BLaER1 (cell line): ENCODE measurements around the gene RWDD1.

Experiments
- H3K27ac ChIP-seq: shearing (Covaris generic); formaldehyde crosslinking; 2 replicates; pipeline ENCODE4 v1.8.1; 2022
- H3K27me3 ChIP-seq: shearing (Covaris generic); formaldehyde crosslinking; 2 replicates; pipeline ENCODE4 v1.8.1; 2022
- H3K36me3 ChIP-seq: shearing (Covaris generic); formaldehyde crosslinking; 2 replicates; pipeline ENCODE4 v1.8.1; 2022
- H3K4me1 ChIP-seq: shearing (Covaris generic); formaldehyde crosslinking; 2 replicates; pipeline ENCODE4 v1.8.1; 2022
- H3K4me2 ChIP-seq: shearing (Covaris generic); formaldehyde crosslinking; 2 replicates; pipeline ENCODE4 v1.8.1; 2022
- H3K4me3 ChIP-seq: shearing (Covaris generic); formaldehyde crosslinking; 2 replicates; pipeline ENCODE4 v1.8.1; 2022
- H3K9ac ChIP-seq: shearing (Covaris generic); formaldehyde crosslinking; 2 replicates; pipeline ENCODE4 v1.8.1; 2022
- H3K9me3 ChIP-seq: shearing (Covaris generic); formaldehyde crosslinking; 2 replicates; pipeline ENCODE4 v1.8.1; 2022
- H4K20me1 ChIP-seq: shearing (Covaris generic); formaldehyde crosslinking; 2 replicates; pipeline ENCODE4 v1.8.1; 2022
- Cebpa-rat ChIP-seq: shearing (Covaris generic); IDR thresholded peaks from 2 replicates; pipeline ENCODE4 v1.8.1; 2022

The RWDD1 gene

GRCh38 chr6:116568821-116569755, 2.2 kb upstream of the RWDD1 start:
- Histone ChIP-seq H3K27me3 (peaks cover 11% of the 10 kb centered on the region; the same call in 1 of the 2 replicates), H3K4me2 (peak overlapping the region; percentile 78; the same call in 1 of the 2 replicates), H3K4me1 (peaks cover 39% of the 10 kb centered on the region), H4K20me1 (peaks cover 19% of the 10 kb centered on the region), H3K9ac (no peak overlapping the region), H3K27ac (no peak overlapping the region), H3K36me3 (peaks cover 4% of the 10 kb centered on the region; the same call in 1 of the 2 replicates), H3K4me3 (no peak overlapping the region), H3K9me3 (no peaks in the 10 kb centered on the region)
- no peak for TF ChIP-seq Cebpa-rat

- Histone ChIP-seq H3K4me3 (peak overlapping the region; percentile 79), H3K9me3 (no peaks in the 10 kb centered on the region), H3K4me2 (peak overlapping the region; percentile 85), H4K20me1 (peaks cover 30% of the 10 kb centered on the region), H3K27me3 (no peaks in the 10 kb centered on the region), H3K4me1 (peaks cover 42% of the 10 kb centered on the region), H3K36me3 (peaks cover 27% of the 10 kb centered on the region), H3K9ac (peak overlapping the region; percentile 97), H3K27ac (peak overlapping the region; percentile 93)
- TF ChIP-seq Cebpa-rat, result no peak
Measured at GRCh38 chr6:116571683-116572000, 338 bp downstream of the RWDD1 start.

- Histone ChIP-seq H3K36me3 (peaks cover 32% of the 10 kb centered on the region), H3K4me2 (peak overlapping the region; percentile 85), H3K4me3 (peak overlapping the region; percentile 79), H3K9ac (peak overlapping the region; percentile 97), H3K27ac (peak overlapping the region; percentile 93), H3K9me3 (no peaks in the 10 kb centered on the region), H4K20me1 (peaks cover 35% of the 10 kb centered on the region), H3K27me3 (no peaks in the 10 kb centered on the region), H3K4me1 (peaks cover 42% of the 10 kb centered on the region)
- no peak for TF ChIP-seq Cebpa-rat
Measured at GRCh38 chr6:116572162-116572561, 858 bp downstream of the RWDD1 start.

- no peak for TF ChIP-seq Cebpa-rat
- H3K9ac ChIP-seq, result no peak overlapping the region
Measured at GRCh38 chr6:116575227-116575626, 3.9 kb downstream of the RWDD1 start.

GRCh38 chr6:116577486-116577885, 6.2 kb downstream of the RWDD1 start:
- H3K4me1 ChIP-seq, result peaks cover 19% of the 10 kb centered on the region
- H3K4me3 ChIP-seq, result no peak overlapping the region
- no peaks in the 10 kb centered on the region for H3K27me3 ChIP-seq
- no peak overlapping the region for H3K9ac ChIP-seq
- no peaks in the 10 kb centered on the region for H3K9me3 ChIP-seq
- no peak overlapping the region for H3K27ac ChIP-seq
- no peak overlapping the region for H3K4me2 ChIP-seq
- peaks cover 56% of the 10 kb centered on the region for H3K36me3 ChIP-seq
- TF ChIP-seq Cebpa-rat, result no peak
- H4K20me1 ChIP-seq, result peaks cover 65% of the 10 kb centered on the region

More at GRCh38 chr6:116575227-116575626, 3.9 kb downstream of the RWDD1 start:
- Histone ChIP-seq H3K4me2 (no peak overlapping the region), H3K36me3 (peaks cover 49% of the 10 kb centered on the region), H3K9me3 (no peaks in the 10 kb centered on the region), H3K4me1 (peaks cover 26% of the 10 kb centered on the region), H3K27me3 (no peaks in the 10 kb centered on the region), H4K20me1 (peaks cover 66% of the 10 kb centered on the region), H3K4me3 (no peak overlapping the region), H3K27ac (no peak overlapping the region)

- no peak overlapping the region for H3K4me3 ChIP-seq
- peaks cover 62% of the 10 kb centered on the region for H3K36me3 ChIP-seq
- no peak overlapping the region for H3K9ac ChIP-seq
- no peaks in the 10 kb centered on the region for H3K27me3 ChIP-seq
- H3K4me1 ChIP-seq, result peaks cover 10% of the 10 kb centered on the region
- no peaks in the 10 kb centered on the region for H3K9me3 ChIP-seq
- H4K20me1 ChIP-seq, result peaks cover 57% of the 10 kb centered on the region
- H3K4me2 ChIP-seq, result no peak overlapping the region
- no peak for TF ChIP-seq Cebpa-rat
- no peak overlapping the region for H3K27ac ChIP-seq
Measured at GRCh38 chr6:116578335-116578734, 7.0 kb downstream of the RWDD1 start.

- Histone ChIP-seq H3K27me3 (no peaks in the 10 kb centered on the region), H4K20me1 (peaks cover 51% of the 10 kb centered on the region), H3K4me2 (no peak overlapping the region), H3K27ac (no peak overlapping the region), H3K36me3 (peaks cover 62% of the 10 kb centered on the region), H3K9ac (no peak overlapping the region), H3K9me3 (no peaks in the 10 kb centered on the region), H3K4me1 (peaks cover 2% of the 10 kb centered on the region; the same call in 1 of the 2 replicates), H3K4me3 (no peak overlapping the region)
- TF ChIP-seq Cebpa-rat, result no peak
Measured at GRCh38 chr6:116579143-116579542, 7.8 kb downstream of the RWDD1 start.

GRCh38 chr6:116580198-116580597, 8.9 kb downstream of the RWDD1 start:
- Histone ChIP-seq H3K9ac (no peak overlapping the region), H4K20me1 (peaks cover 51% of the 10 kb centered on the region), H3K27me3 (no peaks in the 10 kb centered on the region), H3K4me1 (no peaks in the 10 kb centered on the region), H3K4me3 (no peak overlapping the region), H3K4me2 (no peak overlapping the region), H3K9me3 (no peaks in the 10 kb centered on the region), H3K27ac (no peak overlapping the region), H3K36me3 (peaks cover 65% of the 10 kb centered on the region)
- TF ChIP-seq Cebpa-rat, result no peak

GRCh38 chr6:116586276-116586675, 15.0 kb downstream of the RWDD1 start:
- peaks cover 51% of the 10 kb centered on the region for H3K36me3 ChIP-seq
- no peak overlapping the region for H3K9ac ChIP-seq
- H3K9me3 ChIP-seq, result no peaks in the 10 kb centered on the region
- H3K4me3 ChIP-seq, result no peak overlapping the region
- no peaks in the 10 kb centered on the region for H3K4me1 ChIP-seq
- no peaks in the 10 kb centered on the region; the same call in 1 of the 2 replicates for H4K20me1 ChIP-seq
- H3K4me2 ChIP-seq, result no peak overlapping the region
- no peak for TF ChIP-seq Cebpa-rat
- no peak overlapping the region for H3K27ac ChIP-seq
- H3K27me3 ChIP-seq, result no peaks in the 10 kb centered on the region

GRCh38 chr6:116586738-116587137, 15.4 kb downstream of the RWDD1 start:
- Histone ChIP-seq H3K9ac (no peak overlapping the region), H4K20me1 (no peaks in the 10 kb centered on the region; the same call in 1 of the 2 replicates), H3K4me2 (no peak overlapping the region), H3K9me3 (no peaks in the 10 kb centered on the region), H3K36me3 (peaks cover 56% of the 10 kb centered on the region), H3K4me1 (no peaks in the 10 kb centered on the region), H3K4me3 (no peak overlapping the region), H3K27ac (no peak overlapping the region), H3K27me3 (no peaks in the 10 kb centered on the region)
- TF ChIP-seq Cebpa-rat, result no peak
